ENCODE data around the gene CCT3. TPM values are rescaled to one million over a fixed set of nuclear protein-coding genes. Genes with fewer than 3 reads are reported as not detected.

The CCT3 gene
- total RNA-seq, 1 experiment from 2014 or later = 619 TPM

DNA sequence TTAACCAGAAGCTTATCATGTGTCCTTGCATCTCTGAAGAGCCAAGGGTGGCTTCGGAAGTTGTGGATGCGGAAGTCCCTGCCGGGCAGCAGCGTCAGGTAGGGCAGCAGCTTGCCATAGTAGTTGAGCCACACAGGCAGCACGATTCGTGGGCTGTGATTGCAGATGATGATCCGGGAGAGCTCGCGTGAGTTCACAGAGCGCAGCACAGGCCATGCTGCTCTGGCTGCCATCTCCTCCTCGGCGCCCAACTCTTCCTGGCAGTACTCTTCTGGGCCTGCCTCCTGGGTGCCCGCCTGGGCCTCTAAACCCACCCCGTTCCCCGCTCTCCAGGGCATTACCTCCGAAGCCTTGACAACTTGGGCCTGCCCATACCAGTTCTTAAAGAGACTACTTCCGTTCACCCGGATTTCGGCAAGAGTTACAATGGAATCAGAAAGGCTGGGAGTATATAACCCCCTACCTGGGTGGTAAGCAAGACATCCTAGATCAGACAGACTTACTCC lies 39.2 kb downstream of the CCT3 start, which contains the start of gene VHLL:
TSS of gene VHLL (minus strand) at position 456 of the 506 bp plus-strand sequence. CDS start at position 338, 118 bp downstream.
- no peaks in the 10 kb centered on the region for H3K79me2 ChIP-seq (ENCODE audit: insufficient read depth, low read length)

More for the DNA sequence above, 39.2 kb downstream of the CCT3 start, which contains the start of gene VHLL:
- Histone ChIP-seq H3K27me3 (ENCODE audit: insufficient read depth, low read length) (no peaks in the 10 kb centered on the region), H2AFZ (ENCODE audit: low read depth, low read length, poor library complexity, severe bottlenecking) (no peak within 1 kb of the TSS), H3K9me3 (ENCODE audit: control insufficient read depth in 1 of 2, insufficient read depth in 1 of 2, low read depth in 1 of 2, low read length in 2 of 2) (no peaks in the 10 kb centered on the region), H3K4me3 (replicated peaks in 1 of 2; ENCODE audit: low read depth in 1 of 2, low read length in 2 of 2) (no peak within 1 kb of the TSS), H3K9me2 (ENCODE audit: insufficient read depth) (no peaks in the 10 kb centered on the region), H3K36me3 (ENCODE audit: control insufficient read depth in 1 of 2, insufficient read depth in 2 of 2, low read length in 2 of 2) (no peaks in the 10 kb centered on the region; a peak in 1 of 4 replicates), H3K27ac (ENCODE audit: low read depth, low read length) (no peak within 1 kb of the TSS), H3K4me2 (ENCODE audit: low read length) (no peak within 1 kb of the TSS), H3K9ac (ENCODE audit: low read length) (no peak within 1 kb of the TSS), H3K4me1 (ENCODE audit: control insufficient read depth in 1 of 2, insufficient read depth in 2 of 2, low read length in 2 of 2) (peaks cover 4 to 14% of the 10 kb centered on the region in 2 experiments; a peak in 3 of 4 replicates), H4K20me1 (ENCODE audit: insufficient read depth) (no peaks in the 10 kb centered on the region)
- ChIA-PET RAD21 (ENCODE audit: low non-redundant PET in 1 of 2, low total read pairs in 2 of 2, uncharacterized antibody in 2 of 2, unreplicated experiment in 2 of 2) (no interaction called here), CTCF (no interaction called here), POLR2A (no interaction called here)
- BruUV-seq (replicated peaks) = no TSS peak
- no peak for ATAC-seq
- DNase-seq (ENCODE audit: low read depth, low spot score) = no peak
- intact Hi-C loops (cut with micrococcal nuclease) = no loop called here
- TF ChIP-seq SP1 (IDR thresholded peaks at IDR 0.05; ENCODE audit: low read depth) (no peak), JUND (IDR thresholded peaks at IDR 0.05) (no peak), ZNF274 (IDR thresholded peaks at IDR 0.05; ENCODE audit: low read depth, low read length) (no peak), CBX3 (IDR thresholded peaks at IDR 0.05; ENCODE audit: low read depth) (no peak), ELF1 (IDR thresholded peaks at IDR 0.05; ENCODE audit: borderline replicate concordance, low read depth) (no peak), SIN3A (IDR thresholded peaks at IDR 0.05; ENCODE audit: low read depth) (no peak), FOSL1 (IDR thresholded peaks at IDR 0.05; ENCODE audit: low read depth) (no peak), EZH2phosphoT487 (IDR thresholded peaks at IDR 0.05; ENCODE audit: borderline replicate concordance) (no peak), ZFX (IDR thresholded peaks at IDR 0.05) (no peak), TCF7L2 (IDR thresholded peaks at IDR 0.05; ENCODE audit: borderline replicate concordance, extremely low read depth, insufficient read depth, insufficient read length) (no peak)
- TF ChIP-seq, protein P1, sequence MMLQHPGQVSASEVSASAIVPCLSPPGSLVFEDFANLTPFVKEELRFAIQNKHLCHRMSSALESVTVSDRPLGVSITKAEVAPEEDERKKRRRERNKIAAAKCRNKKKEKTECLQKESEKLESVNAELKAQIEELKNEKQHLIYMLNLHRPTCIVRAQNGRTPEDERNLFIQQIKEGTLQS (IDR thresholded peaks at IDR 0.05) = no peak
- TF ChIP-seq, protein P2, sequence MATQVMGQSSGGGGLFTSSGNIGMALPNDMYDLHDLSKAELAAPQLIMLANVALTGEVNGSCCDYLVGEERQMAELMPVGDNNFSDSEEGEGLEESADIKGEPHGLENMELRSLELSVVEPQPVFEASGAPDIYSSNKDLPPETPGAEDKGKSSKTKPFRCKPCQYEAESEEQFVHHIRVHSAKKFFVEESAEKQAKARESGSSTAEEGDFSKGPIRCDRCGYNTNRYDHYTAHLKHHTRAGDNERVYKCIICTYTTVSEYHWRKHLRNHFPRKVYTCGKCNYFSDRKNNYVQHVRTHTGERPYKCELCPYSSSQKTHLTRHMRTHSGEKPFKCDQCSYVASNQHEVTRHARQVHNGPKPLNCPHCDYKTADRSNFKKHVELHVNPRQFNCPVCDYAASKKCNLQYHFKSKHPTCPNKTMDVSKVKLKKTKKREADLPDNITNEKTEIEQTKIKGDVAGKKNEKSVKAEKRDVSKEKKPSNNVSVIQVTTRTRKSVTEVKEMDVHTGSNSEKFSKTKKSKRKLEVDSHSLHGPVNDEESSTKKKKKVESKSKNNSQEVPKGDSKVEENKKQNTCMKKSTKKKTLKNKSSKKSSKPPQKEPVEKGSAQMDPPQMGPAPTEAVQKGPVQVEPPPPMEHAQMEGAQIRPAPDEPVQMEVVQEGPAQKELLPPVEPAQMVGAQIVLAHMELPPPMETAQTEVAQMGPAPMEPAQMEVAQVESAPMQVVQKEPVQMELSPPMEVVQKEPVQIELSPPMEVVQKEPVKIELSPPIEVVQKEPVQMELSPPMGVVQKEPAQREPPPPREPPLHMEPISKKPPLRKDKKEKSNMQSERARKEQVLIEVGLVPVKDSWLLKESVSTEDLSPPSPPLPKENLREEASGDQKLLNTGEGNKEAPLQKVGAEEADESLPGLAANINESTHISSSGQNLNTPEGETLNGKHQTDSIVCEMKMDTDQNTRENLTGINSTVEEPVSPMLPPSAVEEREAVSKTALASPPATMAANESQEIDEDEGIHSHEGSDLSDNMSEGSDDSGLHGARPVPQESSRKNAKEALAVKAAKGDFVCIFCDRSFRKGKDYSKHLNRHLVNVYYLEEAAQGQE (IDR thresholded peaks at IDR 0.05; ENCODE audit: low read depth) = no peak
- TF ChIP-seq, protein P3, sequence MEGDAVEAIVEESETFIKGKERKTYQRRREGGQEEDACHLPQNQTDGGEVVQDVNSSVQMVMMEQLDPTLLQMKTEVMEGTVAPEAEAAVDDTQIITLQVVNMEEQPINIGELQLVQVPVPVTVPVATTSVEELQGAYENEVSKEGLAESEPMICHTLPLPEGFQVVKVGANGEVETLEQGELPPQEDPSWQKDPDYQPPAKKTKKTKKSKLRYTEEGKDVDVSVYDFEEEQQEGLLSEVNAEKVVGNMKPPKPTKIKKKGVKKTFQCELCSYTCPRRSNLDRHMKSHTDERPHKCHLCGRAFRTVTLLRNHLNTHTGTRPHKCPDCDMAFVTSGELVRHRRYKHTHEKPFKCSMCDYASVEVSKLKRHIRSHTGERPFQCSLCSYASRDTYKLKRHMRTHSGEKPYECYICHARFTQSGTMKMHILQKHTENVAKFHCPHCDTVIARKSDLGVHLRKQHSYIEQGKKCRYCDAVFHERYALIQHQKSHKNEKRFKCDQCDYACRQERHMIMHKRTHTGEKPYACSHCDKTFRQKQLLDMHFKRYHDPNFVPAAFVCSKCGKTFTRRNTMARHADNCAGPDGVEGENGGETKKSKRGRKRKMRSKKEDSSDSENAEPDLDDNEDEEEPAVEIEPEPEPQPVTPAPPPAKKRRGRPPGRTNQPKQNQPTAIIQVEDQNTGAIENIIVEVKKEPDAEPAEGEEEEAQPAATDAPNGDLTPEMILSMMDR (IDR thresholded peaks at IDR 0.05 in 2 of 3, conservative IDR thresholded peaks at IDR 0.05 in 1 of 3; ENCODE audit: borderline replicate concordance in 1 of 3, insufficient read depth in 1 of 3, low read depth in 2 of 3, low read length in 2 of 3) = no peak

Measured in HCT116 (cell line).